Measurements from ENCODE around the gene ADORA2A. TPM values are rescaled to one million over a fixed set of nuclear protein-coding genes. Genes with fewer than 3 reads are reported as not detected.

Gene ADORA2A
- total and polyA plus RNA-seq, 9 donors: 8.1 to 15.5 (median 11.3) TPM

DNA sequence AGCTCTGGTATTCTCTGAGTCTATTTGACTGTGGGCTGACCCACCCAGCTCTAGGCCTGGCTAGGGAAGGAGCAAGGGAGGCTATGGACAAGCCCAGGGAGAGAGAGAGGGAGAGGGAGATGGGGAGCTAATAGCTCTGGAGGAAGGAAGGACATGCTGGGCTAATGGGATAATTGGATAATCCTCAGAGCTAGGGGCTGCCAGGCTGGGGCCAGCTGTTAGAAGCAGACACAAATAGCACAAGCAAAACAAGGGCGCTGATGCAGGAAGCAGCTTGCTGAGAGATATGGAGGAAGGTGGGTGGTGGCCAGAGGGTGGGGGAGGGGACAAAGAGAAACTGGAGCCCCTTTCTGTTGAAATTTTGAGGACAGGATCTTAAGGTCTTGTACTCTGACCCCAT, 23.2 kb downstream of the ADORA2A start:
- Histone ChIP-seq H3K4me1 (ENCODE audit: control insufficient read depth, insufficient read depth, low read length) (peaks cover 33% of the 10 kb centered on the region), H3K36me3 (ENCODE audit: control insufficient read depth, insufficient read depth, low read length) (no peaks in the 10 kb centered on the region), H3K9me3 (replicated peaks; ENCODE audit: control insufficient read depth, low read depth, low read length) (no peaks in the 10 kb centered on the region), H3K27ac (ENCODE audit: low read length) (peak overlapping the region; percentile 65), H3K27me3 (ENCODE audit: control insufficient read depth, insufficient read depth, low read length) (peaks cover 3% of the 10 kb centered on the region), H3K4me3 (ENCODE audit: low read length) (no peak overlapping the region)
- DNase-seq: peak; percentile 87
- WGBS (ENCODE audit: insufficient coverage): 60% methylated on average over 1 of the region's 1 CpG

DNA sequence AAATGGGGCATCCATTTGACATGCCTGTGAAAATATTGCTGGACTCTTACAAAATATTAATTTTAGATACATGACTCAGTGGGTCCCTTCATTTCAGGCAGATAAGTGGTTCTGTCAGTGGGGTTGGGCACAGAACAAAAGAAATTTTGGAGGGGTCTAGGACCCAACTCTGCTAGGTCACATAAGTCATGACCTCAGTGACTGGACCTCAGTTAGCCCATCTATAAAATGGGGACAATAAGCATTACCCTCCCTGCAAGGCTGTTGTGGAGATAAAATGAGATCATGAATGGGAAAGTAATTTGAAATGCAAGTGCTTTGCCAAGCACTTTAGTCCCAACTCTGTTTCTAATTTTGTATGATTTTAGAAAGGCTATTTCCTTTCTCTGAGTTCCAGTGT, 23.8 kb downstream of the ADORA2A start:
- no peaks in the 10 kb centered on the region for H3K9me3 ChIP-seq (replicated peaks; ENCODE audit: control insufficient read depth, low read depth, low read length)
- no peak for DNase-seq
- H3K4me3 ChIP-seq (ENCODE audit: low read length): no peak overlapping the region
- peak overlapping the region; percentile 51 for H3K27ac ChIP-seq (ENCODE audit: low read length)
- peaks cover under 1% of the 10 kb centered on the region for H3K27me3 ChIP-seq (ENCODE audit: control insufficient read depth, insufficient read depth, low read length)
- H3K36me3 ChIP-seq (ENCODE audit: control insufficient read depth, insufficient read depth, low read length): no peaks in the 10 kb centered on the region
- H3K4me1 ChIP-seq (ENCODE audit: control insufficient read depth, insufficient read depth, low read length): peaks cover 30% of the 10 kb centered on the region

DNA sequence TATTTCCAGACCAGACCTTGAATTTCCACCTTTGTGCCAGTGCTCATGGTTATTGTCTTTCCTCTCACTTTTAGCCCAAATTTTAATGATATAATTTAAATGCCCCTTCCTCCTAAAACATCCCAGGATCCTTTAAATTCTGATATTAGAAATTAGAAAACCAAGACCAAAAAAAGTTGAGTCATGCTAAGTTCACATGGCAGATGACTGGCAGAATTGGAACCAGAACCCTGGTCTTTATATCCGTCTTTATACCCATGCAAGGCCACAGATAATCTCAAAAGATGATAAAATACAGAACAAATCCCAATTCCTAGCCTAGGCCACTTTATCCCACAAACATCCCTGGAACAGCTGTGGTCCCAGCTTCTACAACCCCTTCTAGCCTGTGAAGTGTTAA, 26.5 kb downstream of the ADORA2A start:
- no peak for DNase-seq
- no peak overlapping the region for H3K4me3 ChIP-seq (ENCODE audit: low read length)
- H3K9me3 ChIP-seq (replicated peaks; ENCODE audit: control insufficient read depth, low read depth, low read length): no peaks in the 10 kb centered on the region
- peaks cover 29% of the 10 kb centered on the region for H3K4me1 ChIP-seq (ENCODE audit: control insufficient read depth, insufficient read depth, low read length)
- H3K36me3 ChIP-seq (ENCODE audit: control insufficient read depth, insufficient read depth, low read length): no peaks in the 10 kb centered on the region
- no CpG with 5 or more reads among the region's 1 CpG for WGBS (ENCODE audit: insufficient coverage)
- H3K27ac ChIP-seq (ENCODE audit: low read length): no peak overlapping the region
- H3K27me3 ChIP-seq (ENCODE audit: control insufficient read depth, insufficient read depth, low read length): no peaks in the 10 kb centered on the region

- H3K27me3 ChIP-seq (ENCODE audit: control insufficient read depth, insufficient read depth, low read length): no peaks in the 10 kb centered on the region
- peaks cover 21% of the 10 kb centered on the region for H3K4me1 ChIP-seq (ENCODE audit: control insufficient read depth, insufficient read depth, low read length)
- H3K36me3 ChIP-seq (ENCODE audit: control insufficient read depth, insufficient read depth, low read length): no peaks in the 10 kb centered on the region
- H3K27ac ChIP-seq (ENCODE audit: low read length): no peak overlapping the region
- H3K9me3 ChIP-seq (replicated peaks; ENCODE audit: control insufficient read depth, low read depth, low read length): no peaks in the 10 kb centered on the region
- no peak overlapping the region for H3K4me3 ChIP-seq (ENCODE audit: low read length)
- no CpG with 5 or more reads among the region's 4 CpGs for WGBS (ENCODE audit: insufficient coverage)
- peak; percentile 30 for DNase-seq
Observed at GRCh38 chr22:24455039-24455438, 27.6 kb downstream of the ADORA2A start.

DNA sequence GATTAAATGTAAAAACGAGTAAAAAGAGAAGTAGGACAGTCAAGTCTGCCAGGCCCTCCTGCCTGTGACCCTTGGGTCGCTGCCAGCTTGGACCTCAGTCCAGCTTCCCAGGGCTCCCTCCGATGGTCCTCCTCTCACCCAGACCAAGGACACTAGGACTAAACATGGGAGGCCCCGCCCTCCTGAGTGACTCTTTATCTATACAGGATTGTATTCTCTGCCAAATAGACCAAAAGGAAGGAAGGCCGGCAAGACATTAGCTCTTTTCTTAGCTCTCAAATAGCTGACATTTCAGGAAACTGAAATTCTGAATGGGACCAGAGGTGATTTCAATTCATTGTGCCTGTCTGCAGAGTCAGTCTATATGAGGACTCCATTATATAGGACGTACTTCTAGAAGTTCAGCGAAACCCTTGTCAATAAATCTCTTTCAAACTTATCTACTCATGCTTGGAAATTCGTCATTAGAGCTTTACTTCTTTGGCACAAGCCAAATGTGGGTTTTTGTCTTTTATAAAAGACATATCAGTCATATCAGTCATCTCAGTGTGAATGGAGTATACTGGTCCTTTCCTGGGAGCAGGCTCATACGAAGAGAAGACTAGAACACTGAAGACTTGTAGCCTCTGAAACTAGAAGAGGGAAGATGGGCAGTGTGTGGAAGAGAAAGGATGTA, 28.5 kb downstream of the ADORA2A start:
- DNase-seq: peak; percentile 53
- H3K4me1 ChIP-seq (ENCODE audit: control insufficient read depth, insufficient read depth, low read length): peaks cover 15% of the 10 kb centered on the region
- H3K27ac ChIP-seq (ENCODE audit: low read length): peak overlapping the region; percentile 24
- H3K4me3 ChIP-seq (ENCODE audit: low read length): no peak overlapping the region
- no peaks in the 10 kb centered on the region for H3K9me3 ChIP-seq (replicated peaks; ENCODE audit: control insufficient read depth, low read depth, low read length)
- no peaks in the 10 kb centered on the region for H3K36me3 ChIP-seq (ENCODE audit: control insufficient read depth, insufficient read depth, low read length)
- H3K27me3 ChIP-seq (ENCODE audit: control insufficient read depth, insufficient read depth, low read length): no peaks in the 10 kb centered on the region
- WGBS (ENCODE audit: insufficient coverage): 56% methylated on average over 3 of the region's 9 CpGs

DNA sequence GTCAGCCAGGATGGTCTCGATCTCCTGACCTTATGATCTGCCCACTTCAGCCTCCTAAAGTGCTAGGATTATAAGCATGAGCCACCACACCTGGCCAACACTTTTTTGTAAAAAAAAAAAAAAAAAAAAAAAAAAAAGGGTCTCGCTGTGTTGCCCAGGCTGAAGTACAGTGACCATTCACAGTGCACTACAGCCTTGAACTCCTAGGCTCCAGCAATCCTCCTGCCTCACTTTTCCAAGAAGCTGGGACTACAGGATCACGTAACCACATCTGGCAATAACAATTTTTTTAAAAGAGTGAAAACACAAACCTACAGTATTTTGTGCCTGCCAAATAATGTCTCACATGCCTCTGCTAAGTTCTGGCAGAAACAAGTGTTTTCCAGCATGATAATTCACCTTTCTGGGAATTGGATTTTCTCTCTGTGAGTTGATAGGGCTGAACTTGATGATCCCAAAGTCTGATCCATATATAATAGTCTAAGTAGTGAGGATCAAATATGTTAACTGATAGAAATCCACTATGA, 30.6 kb downstream of the ADORA2A start:
- Histone ChIP-seq H3K9me3 (replicated peaks; ENCODE audit: control insufficient read depth, low read depth, low read length) (no peaks in the 10 kb centered on the region), H3K4me3 (ENCODE audit: low read length) (no peak overlapping the region), H3K27me3 (ENCODE audit: control insufficient read depth, insufficient read depth, low read length) (no peaks in the 10 kb centered on the region), H3K27ac (ENCODE audit: low read length) (no peak overlapping the region), H3K36me3 (ENCODE audit: control insufficient read depth, insufficient read depth, low read length) (no peaks in the 10 kb centered on the region), H3K4me1 (ENCODE audit: control insufficient read depth, insufficient read depth, low read length) (peaks cover 11% of the 10 kb centered on the region)
- DNase-seq: peak; percentile 80
- 43% methylated on average over 1 of the region's 3 CpGs for whole genome bisulfite sequencing (ENCODE audit: insufficient coverage)

DNA sequence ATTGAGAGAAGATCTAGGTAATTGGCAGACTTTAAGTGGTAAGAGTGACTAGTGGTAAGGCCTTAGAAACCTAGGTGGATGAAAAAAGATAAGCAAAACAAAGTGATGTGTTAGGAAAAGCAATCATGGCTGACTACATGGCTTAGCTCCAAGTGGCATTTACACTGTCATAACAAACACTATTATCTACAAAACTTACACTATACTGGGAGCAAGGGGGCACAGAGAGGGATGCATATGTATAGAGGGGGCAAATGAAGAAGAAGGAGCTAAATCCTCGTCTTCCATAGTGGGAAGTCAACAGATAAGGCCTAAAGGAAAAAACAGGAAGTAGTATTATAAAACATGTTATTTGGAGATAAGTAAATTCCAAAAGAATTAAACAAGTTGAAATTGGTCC, 32.5 kb downstream of the ADORA2A start:
- Histone ChIP-seq H3K9me3 (replicated peaks; ENCODE audit: control insufficient read depth, low read depth, low read length) (no peaks in the 10 kb centered on the region), H3K27ac (ENCODE audit: low read length) (no peak overlapping the region), H3K4me3 (ENCODE audit: low read length) (no peak overlapping the region), H3K36me3 (ENCODE audit: control insufficient read depth, insufficient read depth, low read length) (no peaks in the 10 kb centered on the region), H3K4me1 (ENCODE audit: control insufficient read depth, insufficient read depth, low read length) (peaks cover 11% of the 10 kb centered on the region), H3K27me3 (ENCODE audit: control insufficient read depth, insufficient read depth, low read length) (no peaks in the 10 kb centered on the region)
- DNase-seq: no peak
- WGBS (ENCODE audit: insufficient coverage): no CpG with 5 or more reads among the region's 1 CpG

DNA sequence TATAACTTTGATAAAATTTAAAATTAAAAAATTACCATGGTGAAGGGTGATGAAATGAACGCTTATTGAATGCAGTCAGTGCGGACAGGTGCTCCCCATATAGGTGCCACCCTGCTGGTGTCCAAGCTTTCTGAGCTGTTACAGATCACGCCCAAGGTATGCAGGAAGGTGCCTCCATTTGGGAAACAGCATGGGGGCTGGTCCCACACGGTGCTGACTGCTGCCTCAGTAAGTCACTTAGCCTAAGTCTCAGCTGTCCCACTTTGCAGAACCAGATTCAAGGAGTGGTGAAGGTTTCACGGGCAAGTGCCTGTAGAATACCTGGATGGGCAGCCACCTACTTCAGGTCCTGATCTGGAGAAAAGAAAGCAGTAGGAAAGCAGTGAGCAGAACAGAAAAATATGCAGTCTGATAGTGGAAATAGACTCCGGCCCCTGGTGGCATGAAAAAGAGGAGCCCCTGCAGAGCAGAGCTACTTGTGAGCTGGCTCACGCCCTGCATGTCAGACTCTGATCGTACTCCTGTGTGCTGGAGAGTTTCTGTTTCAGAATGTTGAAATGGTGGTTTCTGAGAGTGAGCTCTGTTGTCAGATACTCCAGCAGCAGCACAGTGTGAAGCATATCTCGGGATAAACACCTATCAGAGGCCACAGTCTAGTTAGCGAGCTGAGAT, 33.2 kb downstream of the ADORA2A start:
- DNase-seq: no peak
- Histone ChIP-seq H3K27ac (ENCODE audit: low read length) (no peak overlapping the region), H3K4me1 (ENCODE audit: control insufficient read depth, insufficient read depth, low read length) (peaks cover 6% of the 10 kb centered on the region), H3K27me3 (ENCODE audit: control insufficient read depth, insufficient read depth, low read length) (no peaks in the 10 kb centered on the region), H3K9me3 (replicated peaks; ENCODE audit: control insufficient read depth, low read depth, low read length) (no peaks in the 10 kb centered on the region), H3K4me3 (ENCODE audit: low read length) (no peak overlapping the region), H3K36me3 (ENCODE audit: control insufficient read depth, insufficient read depth, low read length) (no peaks in the 10 kb centered on the region)
- WGBS (ENCODE audit: insufficient coverage): 50% methylated on average over 7 of the region's 10 CpGs

DNA sequence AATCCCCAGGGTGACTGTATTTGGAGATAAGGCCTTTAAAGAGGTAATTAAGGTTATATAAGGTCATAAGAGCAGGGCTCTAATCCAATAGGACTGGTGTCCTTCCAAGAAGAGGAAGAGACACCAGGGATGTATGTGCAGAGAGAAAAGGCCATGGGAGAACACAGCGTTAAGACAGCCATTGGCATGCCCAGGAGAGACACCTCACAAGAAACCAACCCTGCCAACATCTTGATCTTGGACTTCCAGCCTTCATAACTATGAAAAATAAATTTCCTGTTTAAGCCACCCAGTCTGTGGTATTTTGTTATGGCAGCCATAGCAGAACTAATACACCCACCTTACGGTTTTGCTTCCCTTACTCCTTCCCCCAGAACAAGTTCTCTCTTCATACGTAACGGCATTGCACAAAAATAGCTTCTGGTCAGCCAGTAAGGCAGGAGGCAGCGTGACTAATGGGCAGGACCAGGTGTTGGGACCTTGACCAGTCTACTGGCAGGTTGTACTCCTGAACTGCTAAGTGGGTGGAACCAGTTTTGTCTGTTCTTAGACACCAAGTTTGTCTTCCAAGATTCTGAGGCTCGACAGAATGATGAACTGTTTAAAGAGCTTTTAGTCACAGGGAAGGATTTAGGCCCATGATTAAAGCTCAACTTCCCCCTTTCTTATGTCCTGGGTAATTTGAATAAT, 35.8 kb downstream of the ADORA2A start:
- peaks cover 25% of the 10 kb centered on the region for H3K4me1 ChIP-seq (ENCODE audit: control insufficient read depth, insufficient read depth, low read length)
- H3K9me3 ChIP-seq (replicated peaks; ENCODE audit: control insufficient read depth, low read depth, low read length): no peaks in the 10 kb centered on the region
- no peaks in the 10 kb centered on the region for H3K27me3 ChIP-seq (ENCODE audit: control insufficient read depth, insufficient read depth, low read length)
- 40% methylated on average over 1 of the region's 6 CpGs for WGBS (ENCODE audit: insufficient coverage)
- H3K27ac ChIP-seq (ENCODE audit: low read length): no peak overlapping the region
- H3K36me3 ChIP-seq (ENCODE audit: control insufficient read depth, insufficient read depth, low read length): no peaks in the 10 kb centered on the region
- peak; percentile 36 for DNase-seq
- no peak overlapping the region for H3K4me3 ChIP-seq (ENCODE audit: low read length)

DNA sequence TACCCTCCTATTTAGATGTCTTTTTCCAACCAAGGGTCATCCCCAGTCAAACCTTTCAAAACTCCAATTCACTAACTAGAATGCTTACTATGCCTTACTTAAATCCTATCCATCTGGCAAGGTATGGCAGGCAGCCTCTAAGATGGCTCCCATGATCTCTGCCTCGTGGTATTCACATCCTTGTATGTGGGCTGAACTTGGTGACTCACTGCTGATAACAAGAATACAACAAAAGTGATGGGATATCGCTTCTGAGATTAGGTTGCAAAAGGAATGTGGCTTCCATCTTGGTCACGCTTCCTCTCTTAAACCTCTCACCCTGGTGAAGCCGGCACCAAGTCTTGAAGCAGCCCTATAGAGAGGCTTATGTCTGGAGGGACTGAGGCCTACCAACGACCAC, 38.2 kb downstream of the ADORA2A start:
- H3K4me1 ChIP-seq (ENCODE audit: control insufficient read depth, insufficient read depth, low read length): peaks cover 24% of the 10 kb centered on the region
- no peaks in the 10 kb centered on the region for H3K9me3 ChIP-seq (replicated peaks; ENCODE audit: control insufficient read depth, low read depth, low read length)
- H3K36me3 ChIP-seq (ENCODE audit: control insufficient read depth, insufficient read depth, low read length): no peaks in the 10 kb centered on the region
- DNase-seq: no peak
- no peak overlapping the region for H3K4me3 ChIP-seq (ENCODE audit: low read length)
- H3K27ac ChIP-seq (ENCODE audit: low read length): no peak overlapping the region
- no peaks in the 10 kb centered on the region for H3K27me3 ChIP-seq (ENCODE audit: control insufficient read depth, insufficient read depth, low read length)
- 60% methylated on average over 1 of the region's 5 CpGs for WGBS (ENCODE audit: insufficient coverage)

Data from muscle of leg (tissue), 11 donors.